B cell (primary cell): ENCODE data around the gene PACSIN3.

Source experiments
- EZH2 ChIP-seq: IDR thresholded peaks from 2 replicates; pipeline ENCODE4 v1.6.1; 2012; ENCODE audit warnings: borderline replicate concordance, low read depth, mild to moderate bottlenecking, moderate library complexity, low read length; ENCODE audit not compliant: insufficient read depth, poor library complexity, severe bottlenecking
- TF ChIP-seq, protein P1 (sequence below): fragments of 200-600 bp; IDR thresholded peaks from one replicate; pipeline ENCODE4 v1.8.0; 2022; ENCODE audit warnings: antibody characterized with exemption, mild to moderate bottlenecking

DNA sequence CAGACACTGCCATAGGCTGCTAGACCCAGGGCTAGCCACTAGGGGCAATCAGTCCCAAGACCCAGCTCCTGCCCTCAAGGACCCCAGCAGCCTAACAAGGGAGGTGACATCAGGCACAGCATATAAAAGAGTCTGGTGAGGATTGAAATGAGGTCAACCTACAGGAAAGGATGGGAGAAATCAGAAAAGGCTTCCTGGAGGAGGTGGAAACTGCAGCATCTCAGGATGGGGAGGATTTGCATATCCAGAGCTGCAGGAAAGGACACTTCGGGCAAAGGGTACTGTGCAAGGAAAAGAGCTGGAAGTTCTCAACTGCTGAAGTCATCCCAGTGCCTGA, 6.6 kb downstream of the PACSIN3 start:
- TF ChIP-seq, protein P1, sequence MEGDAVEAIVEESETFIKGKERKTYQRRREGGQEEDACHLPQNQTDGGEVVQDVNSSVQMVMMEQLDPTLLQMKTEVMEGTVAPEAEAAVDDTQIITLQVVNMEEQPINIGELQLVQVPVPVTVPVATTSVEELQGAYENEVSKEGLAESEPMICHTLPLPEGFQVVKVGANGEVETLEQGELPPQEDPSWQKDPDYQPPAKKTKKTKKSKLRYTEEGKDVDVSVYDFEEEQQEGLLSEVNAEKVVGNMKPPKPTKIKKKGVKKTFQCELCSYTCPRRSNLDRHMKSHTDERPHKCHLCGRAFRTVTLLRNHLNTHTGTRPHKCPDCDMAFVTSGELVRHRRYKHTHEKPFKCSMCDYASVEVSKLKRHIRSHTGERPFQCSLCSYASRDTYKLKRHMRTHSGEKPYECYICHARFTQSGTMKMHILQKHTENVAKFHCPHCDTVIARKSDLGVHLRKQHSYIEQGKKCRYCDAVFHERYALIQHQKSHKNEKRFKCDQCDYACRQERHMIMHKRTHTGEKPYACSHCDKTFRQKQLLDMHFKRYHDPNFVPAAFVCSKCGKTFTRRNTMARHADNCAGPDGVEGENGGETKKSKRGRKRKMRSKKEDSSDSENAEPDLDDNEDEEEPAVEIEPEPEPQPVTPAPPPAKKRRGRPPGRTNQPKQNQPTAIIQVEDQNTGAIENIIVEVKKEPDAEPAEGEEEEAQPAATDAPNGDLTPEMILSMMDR = peak; percentile 62
- TF ChIP-seq EZH2 = no peak
